Lower leg skin (tissue), 4 donors: ENCODE results near the gene SDHD. TPM values are rescaled to one million over a fixed set of nuclear protein-coding genes. Genes with fewer than 3 reads are reported as not detected.
"Not testable (repeated sequence)": the region's sequence is repeated elsewhere in the genome, so short reads cannot be mapped to it uniquely, and the experiment has no call there.

Experiments used
- DNase-seq, 2 donors: peaks; one replicate each; pipeline ENCODE4 v3.0.0-alpha.2; 2019; ENCODE audit warnings: low spot score in 2 of 2
- H3K4me3 ChIP-seq: fragments of 200-600 bp; sonication (generic); 2 replicates; pipeline ENCODE4 v1.5.1; 2017; ENCODE audit warnings: mild to moderate bottlenecking, low read depth; ENCODE audit not compliant: poor library complexity, severe bottlenecking
- POLR2A ChIP-seq, 2 donors: fragments of 450-650 bp; IDR thresholded peaks; one replicate each; pipeline ENCODE4 v1.6.1; 2016 to 2017; ENCODE audit warnings: antibody characterized with exemption in 2 of 2, mild to moderate bottlenecking in 1 of 2, moderate library complexity in 1 of 2
- WGBS, 2 donors: methylation state at CpG; one replicate each; pipeline ENCODE4 v1.1.5; 2018; 5-methylcytosine and 5-hydroxymethylcytosine counted together
- intact Hi-C: fragments of 100-400 bp; cut with DNase I; formaldehyde crosslinking; loops from one replicate; pipeline ENCODE4 v1.15.0; 2023; ENCODE audit warnings: low total_unique reads
- total RNA-seq, 4 donors: library from RNA; depleted of rRNA; stranded (reverse); fragments of >200 nt; gene quantifications; one replicate each; pipeline ENCODE4 v1.1.0, GENCODE V29; 2016
- TF ChIP-seq, protein P1 (sequence below), 3 donors: fragments of 450-650 bp; IDR thresholded peaks; one replicate each; pipeline ENCODE4 v1.5.1; 2016; ENCODE audit warnings: antibody characterized with exemption in 3 of 3, mild to moderate bottlenecking in 3 of 3, moderate library complexity in 2 of 3

SDHD gene
- total RNA-seq, 4 donors from 2014 or later, result 60.9 to 142 (median 98.9) TPM

GRCh38 chr11:112073941-112074811 is 12.5 kb upstream of the SDHD start, which contains the start of the genes NKAPD1 and PIH1D2:
NKAPD1 (plus strand) TSS chr11:112074299; CDS start chr11:112075575, 1,276 bp downstream.
PIH1D2 (minus strand) TSS chr11:112074017; CDS start chr11:112073174, 843 bp downstream.
- intact Hi-C loops, result no loop called here
- H3K4me3 ChIP-seq, result peak within 1 kb of the TSS; percentile 62
- no peak for TF ChIP-seq POLR2A (IDR thresholded peaks at IDR 0.05)
- TF ChIP-seq, protein P1, sequence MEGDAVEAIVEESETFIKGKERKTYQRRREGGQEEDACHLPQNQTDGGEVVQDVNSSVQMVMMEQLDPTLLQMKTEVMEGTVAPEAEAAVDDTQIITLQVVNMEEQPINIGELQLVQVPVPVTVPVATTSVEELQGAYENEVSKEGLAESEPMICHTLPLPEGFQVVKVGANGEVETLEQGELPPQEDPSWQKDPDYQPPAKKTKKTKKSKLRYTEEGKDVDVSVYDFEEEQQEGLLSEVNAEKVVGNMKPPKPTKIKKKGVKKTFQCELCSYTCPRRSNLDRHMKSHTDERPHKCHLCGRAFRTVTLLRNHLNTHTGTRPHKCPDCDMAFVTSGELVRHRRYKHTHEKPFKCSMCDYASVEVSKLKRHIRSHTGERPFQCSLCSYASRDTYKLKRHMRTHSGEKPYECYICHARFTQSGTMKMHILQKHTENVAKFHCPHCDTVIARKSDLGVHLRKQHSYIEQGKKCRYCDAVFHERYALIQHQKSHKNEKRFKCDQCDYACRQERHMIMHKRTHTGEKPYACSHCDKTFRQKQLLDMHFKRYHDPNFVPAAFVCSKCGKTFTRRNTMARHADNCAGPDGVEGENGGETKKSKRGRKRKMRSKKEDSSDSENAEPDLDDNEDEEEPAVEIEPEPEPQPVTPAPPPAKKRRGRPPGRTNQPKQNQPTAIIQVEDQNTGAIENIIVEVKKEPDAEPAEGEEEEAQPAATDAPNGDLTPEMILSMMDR (IDR thresholded peaks at IDR 0.05), result no peak
- 0 to 2% methylated on average over 31 to 43 of the region's 43 CpGs for WGBS, 2 donors
- peak; percentile 73 to 95 for DNase-seq

DNA sequence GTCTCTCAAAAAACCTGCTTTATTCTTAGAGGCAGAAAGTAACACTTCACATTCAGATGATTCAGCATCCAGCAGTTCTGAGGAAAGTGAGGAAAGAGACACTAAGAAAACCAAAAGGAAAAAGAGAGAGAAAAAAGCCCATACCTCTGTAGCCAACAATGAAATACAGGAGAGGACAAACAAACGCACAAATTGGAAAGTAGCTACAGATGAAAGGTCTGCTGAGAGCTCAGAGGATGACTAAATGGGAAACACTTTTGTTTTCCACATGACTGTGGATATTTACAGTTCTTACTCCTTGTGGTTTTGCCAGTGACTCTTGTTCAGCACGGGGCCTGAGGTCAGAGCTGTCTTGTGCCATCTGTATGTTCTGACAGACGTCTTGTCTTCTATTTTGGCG is 3.9 kb upstream of the SDHD start:
- no peak overlapping the region for H3K4me3 ChIP-seq
- DNase-seq, result no peak
- 62 to 73% methylated on average over 4 of the region's 4 CpGs for WGBS, 2 donors
- intact Hi-C loops, result no loop called here
- no peak for TF ChIP-seq POLR2A (IDR thresholded peaks at IDR 0.05)
- TF ChIP-seq, protein P1 (IDR thresholded peaks at IDR 0.05), result no peak

DNA sequence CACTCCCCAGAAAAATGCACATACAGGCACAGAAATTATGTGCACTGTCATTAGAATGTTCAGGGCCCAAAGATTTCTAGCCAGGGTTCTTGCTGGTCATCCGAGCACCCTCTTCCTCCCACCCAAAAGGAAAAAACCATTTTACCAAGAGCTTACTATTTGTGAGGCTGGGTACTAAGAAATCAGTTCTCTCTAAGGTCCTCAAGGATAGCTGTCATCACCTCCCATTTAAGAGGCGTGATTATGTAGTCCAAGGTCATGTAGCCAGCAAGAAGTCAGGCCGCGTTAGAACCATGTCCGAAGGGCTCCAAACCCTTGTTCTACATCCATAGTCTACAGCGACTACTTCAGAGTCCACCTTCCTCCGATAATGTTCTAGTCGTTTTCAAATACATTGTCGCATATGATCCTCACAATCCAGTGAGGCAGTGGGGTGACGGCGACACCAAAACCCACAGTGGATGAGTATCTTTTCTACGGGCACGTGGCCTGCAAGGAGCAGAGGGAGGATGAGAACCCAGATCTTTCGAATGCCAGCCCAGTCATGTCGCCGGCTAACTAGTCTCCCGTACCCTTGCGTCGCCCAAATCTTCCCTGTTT is 751 bp upstream of the SDHD start:
- 3 to 6% methylated on average over 19 of the region's 19 CpGs for WGBS, 2 donors
- TF ChIP-seq POLR2A (IDR thresholded peaks at IDR 0.05), result no peak
- TF ChIP-seq, protein P1 (IDR thresholded peaks at IDR 0.05), result no peak
- DNase-seq, result no peak
- intact Hi-C loops, result no loop called here
- H3K4me3 ChIP-seq, result peak overlapping the region; percentile 86

- WGBS, 2 donors, result 18 to 20% methylated on average over 10 of the region's 10 CpGs
- intact Hi-C loops, result no loop called here
- no peak for TF ChIP-seq POLR2A (IDR thresholded peaks at IDR 0.05)
- TF ChIP-seq, protein P1 (IDR thresholded peaks at IDR 0.05), result no peak
- no peak for DNase-seq
- peak overlapping the region; percentile 86 for H3K4me3 ChIP-seq
These were observed 539 bp downstream of the SDHD start for GRCh38 chr11:112087212-112087611.

DNA sequence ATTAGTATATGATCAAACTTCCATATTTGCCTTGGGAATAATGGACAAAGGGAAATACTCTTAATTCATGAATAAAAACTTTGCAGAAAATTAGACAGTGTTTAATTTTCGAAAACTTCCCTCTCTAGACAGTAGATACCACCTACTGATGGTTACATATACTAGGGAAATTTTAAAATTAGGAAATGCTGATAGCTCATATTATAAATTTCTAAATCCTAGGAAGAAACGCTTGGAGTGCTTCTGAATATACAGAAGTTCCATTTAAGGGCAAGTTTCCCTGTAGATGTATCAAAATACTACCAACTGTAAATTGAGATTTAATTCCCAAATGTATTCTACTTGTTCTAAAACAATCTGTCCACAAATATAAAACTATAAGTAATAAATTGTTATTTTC is 8.6 kb downstream of the SDHD start:
- intact Hi-C loops, H3K4me3 ChIP-seq, DNase-seq: not testable (repeated sequence)
- 90 to 100% methylated on average over 2 of the region's 2 CpGs for WGBS, 2 donors

GRCh38 chr11:112096194-112096593 is 9.5 kb downstream of the SDHD start:
- TF ChIP-seq POLR2A (IDR thresholded peaks at IDR 0.05), result no peak
- TF ChIP-seq, protein P1 (IDR thresholded peaks at IDR 0.05), result no peak
- no peak for DNase-seq
- intact Hi-C loops, result no loop called here
- H3K4me3 ChIP-seq, result no peak overlapping the region
